GM19025 (cell line): ENCODE results near the gene ADGRG6.
"Not testable (repeated sequence)": the region's sequence is repeated elsewhere in the genome, so short reads cannot be mapped to it uniquely, and the experiment has no call there.

ENCODE experiments used
- ATAC-seq: cut with Tn5 transposase; IDR thresholded peaks from one replicate; pipeline ENCODE4 v1.9.1; 2021; ENCODE audit warnings: mild to moderate bottlenecking, low read depth, moderate library complexity; ENCODE audit not compliant: unreplicated experiment

The ADGRG6 gene

DNA sequence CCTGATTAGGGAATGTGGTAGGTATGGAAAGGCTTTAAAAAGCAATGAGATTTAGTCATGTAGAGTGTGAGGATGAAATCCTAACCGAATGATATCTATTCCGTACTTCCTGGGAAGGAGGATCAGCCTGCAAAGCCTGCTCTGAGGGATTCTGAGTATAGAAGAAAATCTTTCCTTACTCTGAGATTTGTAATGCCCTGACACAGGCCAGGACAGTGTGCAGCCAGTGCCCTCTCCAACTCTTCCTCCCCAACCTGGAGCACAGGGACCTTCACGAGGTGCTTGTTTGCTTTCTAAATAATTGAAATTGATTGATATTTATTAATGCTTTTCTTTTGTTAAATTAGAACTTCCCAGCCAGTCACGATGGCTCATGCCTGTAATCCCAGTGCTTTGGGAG lies 131.6 kb downstream of the ADGRG6 start:
- no peak for ATAC-seq

DNA sequence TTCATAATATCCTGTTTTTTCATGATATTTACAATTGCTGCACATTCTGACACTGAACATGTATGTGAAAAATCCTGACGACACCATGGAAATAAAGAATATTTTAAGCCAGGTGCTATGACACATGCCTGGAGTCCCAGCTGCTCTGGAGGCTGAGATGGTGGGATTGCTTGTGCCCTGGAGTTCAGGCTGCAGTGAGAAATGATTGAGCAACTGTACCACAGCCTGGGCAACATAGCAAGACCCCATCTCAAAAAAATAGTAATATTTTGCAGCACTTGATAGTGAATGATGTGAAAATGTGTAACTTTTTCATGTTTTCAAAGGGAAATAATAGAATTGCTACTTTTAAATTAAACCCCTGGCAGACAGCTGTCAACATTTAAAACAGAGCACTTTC lies 137.1 kb downstream of the ADGRG6 start:
- ATAC-seq, result no peak

DNA sequence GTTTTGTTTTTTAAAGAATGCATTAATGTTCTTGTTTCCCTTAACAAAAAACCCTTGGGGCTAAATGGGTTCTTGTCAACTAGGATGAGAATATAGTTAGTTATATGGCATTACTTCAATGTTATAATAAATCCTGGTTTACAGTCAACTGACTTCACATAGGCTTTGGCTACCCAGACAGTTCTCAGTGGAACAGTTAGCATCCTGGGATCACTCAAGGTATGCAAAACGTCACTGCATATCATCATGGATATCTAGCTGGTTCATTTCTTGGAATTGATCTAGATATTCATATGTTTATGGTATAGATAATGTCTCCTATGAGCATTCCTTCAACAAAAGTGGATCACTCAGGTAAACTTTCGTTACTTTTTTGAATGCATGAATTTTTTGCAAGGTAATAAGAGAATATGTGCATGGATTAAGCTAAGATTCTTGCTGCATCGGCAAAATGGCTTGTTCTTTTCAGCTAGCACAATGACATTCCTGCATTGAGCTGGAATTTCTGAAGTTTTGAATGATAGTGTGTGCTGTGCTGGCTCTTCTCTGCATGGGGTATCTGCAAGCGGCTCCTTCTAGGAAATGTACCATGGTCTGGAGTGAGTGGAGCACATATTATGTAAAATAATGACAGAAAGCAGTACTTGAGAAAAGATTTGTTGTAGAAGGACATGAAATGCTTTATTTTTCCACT lies 138.9 kb downstream of the ADGRG6 start:
- ATAC-seq, result no peak

DNA sequence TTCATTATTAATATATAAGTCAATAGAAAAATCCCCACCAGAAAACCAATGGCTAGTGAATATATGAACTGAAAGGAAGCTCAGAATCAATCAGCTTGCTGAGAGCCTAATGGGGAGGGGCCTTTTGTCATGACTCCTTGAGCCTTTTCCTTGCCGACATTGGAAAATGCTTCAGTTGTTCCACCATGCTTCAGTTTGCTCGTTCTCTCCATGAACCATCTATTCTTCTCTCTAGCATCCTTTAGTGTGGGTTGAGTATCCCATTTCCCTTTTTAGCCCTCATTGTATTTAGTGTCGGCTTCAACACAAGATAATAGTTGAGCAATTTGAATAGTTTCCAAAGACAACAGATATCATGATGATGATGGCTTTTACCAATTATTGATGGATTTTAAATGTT lies 139.9 kb downstream of the ADGRG6 start:
- ATAC-seq, result no peak

DNA sequence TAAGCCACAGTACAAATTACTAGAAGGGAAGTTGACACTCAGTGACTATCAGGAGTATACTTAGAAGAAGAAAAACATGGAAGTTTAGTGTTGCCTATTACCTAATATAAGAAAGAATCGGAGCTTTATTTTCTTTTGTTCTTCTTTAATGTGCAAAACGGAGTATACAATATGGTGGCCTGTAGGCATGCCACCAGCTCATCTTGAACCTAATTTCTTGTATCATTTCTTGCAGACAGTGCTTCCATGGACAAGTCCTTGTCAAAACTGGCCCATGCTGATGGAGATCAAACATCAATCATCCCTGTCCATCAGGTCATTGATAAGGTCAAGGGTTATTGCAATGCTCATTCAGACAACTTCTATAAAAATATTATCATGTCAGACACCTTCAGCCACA lies 141.3 kb downstream of the ADGRG6 start:
- no peak for ATAC-seq

DNA sequence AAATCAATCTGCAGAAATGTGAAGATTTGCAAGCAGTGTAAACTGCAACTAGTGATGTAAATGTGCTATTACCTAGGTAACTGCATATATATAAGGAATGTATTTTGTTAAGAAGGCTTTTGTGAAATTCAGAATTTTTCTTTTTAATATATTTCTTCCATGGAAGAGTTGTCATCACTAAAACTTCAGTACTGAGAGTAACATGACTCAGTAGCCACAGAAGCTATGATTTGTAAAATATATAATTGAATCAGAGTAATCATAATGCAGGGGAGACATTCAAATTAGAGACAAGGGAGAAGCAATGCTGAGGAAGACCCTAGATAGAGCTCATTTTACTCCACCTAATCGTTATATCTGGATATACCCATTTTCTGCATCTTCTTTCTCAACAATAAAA lies 141.7 kb downstream of the ADGRG6 start:
- no peak for ATAC-seq

DNA sequence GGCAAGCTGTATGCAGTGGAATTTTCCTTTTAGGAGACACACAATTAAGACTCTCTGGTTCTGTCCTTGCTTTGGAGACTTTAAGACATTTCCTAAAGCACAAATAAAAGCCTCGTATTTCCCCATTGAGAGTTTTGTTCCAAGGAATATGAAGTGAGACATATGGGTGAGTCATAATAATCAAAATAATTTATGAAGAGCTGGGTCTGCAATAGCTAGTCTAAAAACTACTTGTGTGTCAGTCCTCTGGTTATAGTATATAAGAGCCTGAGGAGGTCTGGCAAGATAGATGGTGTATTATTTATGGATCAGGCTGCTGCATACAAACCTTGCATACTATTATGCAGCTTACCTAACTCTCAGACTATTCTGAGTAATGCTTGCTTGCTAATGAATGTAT lies 142.6 kb downstream of the ADGRG6 start:
- no peak for ATAC-seq

DNA sequence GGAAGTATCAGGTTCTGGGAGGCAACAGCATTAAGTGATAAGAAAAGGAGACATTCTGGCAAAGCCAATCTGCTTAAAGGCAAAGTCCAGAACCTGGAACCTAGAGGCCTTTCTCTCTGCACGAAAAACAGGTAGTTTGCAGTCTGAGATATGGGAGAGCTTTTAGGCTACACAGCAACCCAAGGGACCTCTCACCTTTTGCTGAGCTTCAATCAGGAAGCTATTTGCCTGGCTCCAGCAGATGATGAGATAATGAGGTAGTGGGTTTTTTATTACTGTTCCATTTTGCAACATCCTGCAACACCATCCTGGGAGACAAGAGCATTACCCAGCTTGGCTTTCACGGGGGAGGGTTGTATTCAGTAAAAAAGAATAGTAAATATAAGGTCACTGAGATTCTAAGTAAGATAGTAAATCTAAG lies 143.1 kb downstream of the ADGRG6 start:
- ATAC-seq, result no peak

DNA sequence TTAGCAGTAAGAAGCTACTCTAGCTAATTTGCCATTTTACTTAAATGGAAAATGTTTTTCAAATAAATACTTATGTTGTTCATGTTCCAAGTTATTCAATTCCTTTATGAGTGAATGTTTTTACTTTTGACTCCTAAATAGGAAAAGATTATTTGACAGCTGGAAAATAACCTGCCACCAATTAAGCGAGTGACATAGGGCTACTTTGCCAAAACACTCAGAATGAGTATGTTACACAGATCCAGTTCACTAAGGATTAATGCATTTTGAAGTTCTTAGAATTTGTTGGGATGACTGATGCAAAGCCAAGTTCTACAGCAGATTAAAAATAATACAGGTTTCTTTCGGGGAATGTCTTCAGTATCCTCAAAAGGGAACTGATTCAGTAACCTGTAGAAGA lies 144.4 kb downstream of the ADGRG6 start:
- no peak for ATAC-seq

DNA sequence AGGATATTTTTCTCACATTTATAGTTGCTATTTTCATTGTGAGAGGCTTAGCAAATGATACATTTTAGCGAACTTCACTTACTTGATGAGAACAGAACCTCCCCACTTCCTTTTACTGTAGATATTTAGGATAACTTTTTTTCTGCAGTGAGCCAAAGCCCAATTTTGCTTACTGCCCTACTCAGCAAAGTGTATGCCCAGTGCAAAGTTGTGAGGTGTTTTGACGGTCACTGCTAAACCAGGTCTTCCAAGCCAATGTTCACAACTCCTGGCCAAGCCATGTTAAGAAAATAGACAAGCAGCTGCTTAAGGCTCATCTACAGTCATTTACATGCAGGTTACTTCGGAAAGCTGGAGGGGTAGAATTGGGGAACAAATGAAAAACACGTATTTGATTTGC lies 144.8 kb downstream of the ADGRG6 start:
- no peak for ATAC-seq

DNA sequence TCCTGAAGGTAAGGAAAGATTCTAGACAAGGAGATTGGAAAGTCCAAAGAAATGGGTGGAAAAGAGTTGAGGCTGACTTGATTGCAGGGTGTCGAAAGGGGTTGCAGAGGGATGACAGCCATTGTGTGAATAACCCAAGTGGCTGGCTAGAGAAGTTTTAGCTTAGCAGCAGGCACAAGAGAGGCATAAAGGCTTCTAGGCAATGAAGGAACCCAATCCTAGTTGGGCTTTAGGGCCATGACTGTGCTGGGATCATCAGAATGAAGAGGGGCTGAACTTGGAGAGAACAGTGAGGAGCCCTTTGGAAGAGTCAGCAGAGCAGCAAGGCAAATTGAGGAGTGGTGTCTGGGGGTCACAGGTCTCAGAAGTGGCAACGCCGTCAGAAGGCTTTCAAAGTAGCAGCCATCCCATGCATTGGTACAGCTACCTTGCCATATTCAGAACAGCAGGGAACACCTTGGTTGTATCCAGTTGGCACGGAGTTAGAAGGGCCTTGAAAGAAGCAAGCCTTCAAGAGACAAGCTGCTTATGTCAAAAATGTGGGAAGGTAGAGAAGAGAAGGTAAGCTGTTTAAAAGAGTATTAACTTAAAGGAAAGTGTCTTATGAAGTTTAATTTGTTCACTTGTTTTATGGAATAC lies 146.4 kb downstream of the ADGRG6 start:
- no peak for ATAC-seq

DNA sequence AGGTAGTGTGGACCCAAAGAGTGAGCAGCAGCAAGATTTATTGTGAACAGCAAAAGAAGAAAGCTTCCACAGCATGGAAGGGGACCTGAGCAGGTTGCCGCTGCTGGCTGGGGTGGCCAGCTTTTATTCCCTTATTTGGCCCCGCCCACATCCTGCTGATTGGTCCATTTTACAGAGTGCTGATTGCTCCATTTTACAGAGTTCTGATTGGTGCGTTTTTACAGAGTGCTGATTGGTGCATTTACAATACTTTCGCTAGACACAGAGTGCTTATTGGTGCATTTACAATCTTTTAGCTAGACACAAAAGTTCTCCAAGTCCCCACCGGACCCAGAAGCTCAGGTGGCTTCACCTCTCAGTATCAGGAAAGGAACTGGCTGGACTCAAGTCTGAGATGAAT lies 149.0 kb downstream of the ADGRG6 start:
- ATAC-seq, result not testable (repeated sequence)

DNA sequence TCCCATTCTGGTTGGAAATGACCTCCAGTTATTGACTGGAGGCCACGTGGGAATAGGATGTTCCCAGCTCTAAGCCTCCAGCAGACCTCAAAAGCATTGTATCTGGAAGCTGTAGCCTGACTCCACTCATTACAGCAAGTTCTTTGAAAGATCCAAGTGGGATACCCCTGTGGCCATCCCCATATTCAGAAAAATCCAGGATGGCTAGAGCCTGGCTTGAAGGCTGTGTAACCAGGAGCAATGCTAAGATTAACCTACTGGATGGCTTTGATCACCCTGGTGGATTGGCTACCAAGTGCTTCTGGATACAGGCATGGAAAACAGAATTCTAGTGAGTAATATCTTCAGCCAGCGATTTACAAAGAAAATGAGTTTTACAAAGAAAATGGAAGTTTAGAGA lies 151.2 kb downstream of the ADGRG6 start:
- no peak for ATAC-seq

DNA sequence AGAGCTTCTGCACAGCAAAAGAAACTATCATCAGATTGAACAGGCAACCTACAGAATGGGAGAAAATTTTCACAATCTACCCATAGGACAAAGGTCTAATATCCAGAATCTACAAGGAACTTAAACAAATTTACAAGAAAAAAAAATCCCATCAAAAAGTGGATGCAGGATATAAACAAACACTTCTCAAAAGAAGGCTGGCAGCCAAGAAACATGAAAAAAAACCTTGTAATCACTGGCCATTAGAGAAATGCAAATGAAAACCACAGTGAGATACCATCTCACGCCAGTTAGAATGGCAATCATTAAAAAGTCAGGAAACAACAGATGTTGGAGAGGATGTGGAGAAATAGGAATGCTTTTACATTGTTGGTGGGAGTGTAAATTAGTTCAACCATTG lies 152.4 kb downstream of the ADGRG6 start:
- not testable (repeated sequence) for ATAC-seq

DNA sequence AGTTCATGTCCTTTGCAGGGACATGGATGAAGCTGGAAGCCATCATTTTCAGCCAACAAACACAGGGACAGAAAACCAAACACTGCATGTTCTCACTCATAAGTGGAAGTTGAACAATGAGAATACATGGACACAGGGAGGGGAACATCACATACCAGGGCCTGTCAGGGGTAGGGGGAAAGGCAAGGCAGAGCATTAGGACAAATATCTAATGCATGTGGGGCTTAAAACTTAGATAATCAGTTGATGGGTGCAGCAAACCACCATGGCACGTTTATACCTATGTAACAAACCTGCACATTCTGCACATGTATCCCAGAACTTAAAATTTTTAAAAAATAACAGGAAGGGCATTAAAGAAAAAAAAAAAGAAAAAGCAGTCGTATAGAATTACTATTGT lies 153.0 kb downstream of the ADGRG6 start:
- ATAC-seq, result not testable (repeated sequence)

DNA sequence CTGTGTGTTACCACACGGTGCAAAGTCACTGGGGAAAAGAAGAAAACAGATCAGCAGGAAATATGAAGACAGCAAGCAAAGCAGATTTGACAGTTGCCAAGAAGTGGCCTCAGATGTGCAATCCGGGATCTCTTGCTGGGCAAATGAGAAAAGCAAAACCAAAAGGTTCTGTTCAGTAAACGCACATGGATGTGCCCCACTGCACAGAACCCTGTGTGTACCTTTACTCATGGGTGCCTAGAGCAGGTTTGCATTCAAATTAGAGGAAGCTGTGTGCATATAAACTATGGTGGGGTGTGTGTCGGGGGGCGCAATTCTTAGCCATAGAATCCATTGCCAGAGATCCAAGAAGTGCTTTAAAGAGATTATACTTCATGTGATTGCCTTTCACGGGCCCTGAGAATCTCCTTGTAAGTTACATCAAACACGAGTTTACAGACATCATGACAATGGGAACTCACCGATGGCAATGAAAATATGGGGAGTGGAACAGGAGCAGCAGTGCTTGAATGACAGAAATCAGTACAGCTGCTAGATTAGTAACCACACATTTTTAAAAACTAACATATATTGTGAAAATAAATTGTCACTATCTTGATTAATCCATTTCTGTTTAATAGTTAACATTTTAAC lies 154.3 kb downstream of the ADGRG6 start:
- no peak for ATAC-seq

DNA sequence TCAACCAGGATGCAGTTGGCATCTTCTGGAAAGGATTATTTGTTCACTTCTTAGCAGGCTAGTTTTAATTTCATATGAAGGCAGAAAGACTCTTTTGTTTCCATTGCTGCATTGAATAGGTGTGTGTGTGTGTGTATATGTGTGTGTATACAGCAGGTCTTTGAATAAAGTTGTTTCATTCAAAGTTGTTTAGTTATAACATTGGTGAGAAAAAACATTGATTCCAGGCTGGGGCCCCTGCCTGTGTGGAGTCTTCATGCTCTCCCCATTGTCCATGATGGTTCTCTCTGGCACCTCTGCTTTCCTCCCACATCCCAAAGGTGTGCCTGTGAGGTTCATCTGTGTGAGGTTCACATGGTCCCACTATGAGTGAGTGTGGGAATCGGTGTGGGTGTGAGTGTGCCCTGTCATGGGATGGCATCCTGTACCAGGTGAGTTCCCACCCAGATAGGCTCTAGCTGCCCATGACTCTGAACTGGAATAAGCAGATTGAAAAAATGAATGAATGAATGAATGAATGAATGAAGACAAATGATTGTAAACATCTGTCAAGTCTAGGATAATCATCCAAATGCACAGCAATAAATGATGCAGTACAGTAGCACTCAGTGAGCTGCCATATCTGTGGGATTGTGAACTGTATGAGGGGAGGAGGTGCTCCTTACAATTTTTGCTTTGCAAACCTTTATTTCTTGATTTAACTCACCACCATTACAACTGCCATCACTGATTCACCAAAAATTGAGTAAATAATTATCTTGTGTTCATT lies 156.0 kb downstream of the ADGRG6 start:
- no peak for ATAC-seq

DNA sequence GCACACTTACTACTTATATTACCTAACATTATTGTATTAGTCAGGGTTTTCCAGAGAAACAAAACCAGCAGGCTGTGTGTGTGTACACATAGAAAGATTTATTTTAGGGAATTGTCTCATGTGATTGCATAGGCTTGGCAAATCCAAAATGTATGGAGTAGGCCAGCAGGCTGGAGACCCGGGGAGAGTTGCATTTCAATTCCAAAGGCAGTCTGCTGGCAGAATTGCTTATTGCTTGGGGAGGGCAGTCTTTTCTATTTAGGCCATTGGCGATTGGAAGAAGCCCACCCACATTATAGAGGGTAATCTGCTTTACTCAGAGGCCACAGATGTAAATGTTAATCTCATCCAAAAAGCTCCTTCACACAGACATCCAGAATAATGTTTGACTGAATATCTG lies 157.0 kb downstream of the ADGRG6 start:
- no peak for ATAC-seq

DNA sequence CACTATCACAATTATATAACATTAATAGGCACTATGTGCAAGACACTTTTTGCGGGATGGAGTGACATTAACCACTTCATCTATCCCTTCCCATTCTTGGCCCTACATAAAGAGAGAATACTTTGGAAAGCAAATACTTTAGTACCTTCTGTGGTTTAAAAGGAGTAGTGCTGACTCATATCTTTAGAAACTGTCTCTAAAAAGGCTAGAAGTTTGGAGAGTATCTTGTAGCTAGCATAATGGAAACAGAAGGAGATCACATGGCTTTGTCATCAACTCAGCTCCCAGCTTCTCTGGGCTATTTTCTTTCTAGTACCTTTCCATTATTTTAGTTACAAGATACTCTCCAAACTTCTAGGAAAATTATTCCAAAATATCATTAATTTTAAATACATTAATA lies 157.5 kb downstream of the ADGRG6 start:
- no peak for ATAC-seq

DNA sequence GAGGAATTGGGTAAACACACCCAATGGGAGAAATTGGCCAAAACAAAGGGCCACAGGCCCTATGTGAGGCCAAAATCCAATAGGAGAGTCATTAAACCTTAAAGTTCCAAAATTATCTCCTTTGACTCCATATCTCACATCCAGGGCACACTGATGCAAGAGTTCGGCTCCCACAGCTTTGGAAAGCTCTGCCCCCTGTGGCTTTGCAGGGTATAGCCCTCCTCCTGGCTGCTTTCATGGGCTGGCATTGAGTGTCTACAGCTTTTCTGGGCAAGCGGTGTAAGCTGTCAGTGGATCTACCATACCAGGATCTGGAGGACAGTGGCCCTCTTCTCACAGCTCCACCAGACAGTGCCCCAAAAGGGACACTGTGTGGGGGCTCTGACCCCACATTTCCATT lies 160.5 kb downstream of the ADGRG6 start:
- no peak for ATAC-seq

DNA sequence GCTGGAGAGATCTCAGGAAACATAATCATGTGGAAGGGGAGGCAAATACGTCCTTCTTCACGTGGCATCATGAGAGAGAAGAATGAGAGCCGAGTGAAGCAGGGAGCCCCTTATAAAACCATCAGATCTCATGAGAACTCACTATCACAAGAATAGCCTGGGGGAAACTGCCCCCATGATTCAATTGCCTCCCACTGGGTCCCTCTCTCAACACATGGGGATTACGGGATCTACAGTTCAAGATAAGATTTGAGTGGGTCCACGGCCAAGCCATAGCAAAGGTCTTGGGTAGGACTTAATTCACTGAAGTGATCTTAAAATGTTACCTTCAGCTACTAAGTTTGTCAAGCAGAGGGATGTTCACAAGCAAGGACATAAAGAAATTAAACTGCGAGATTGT lies 162.2 kb downstream of the ADGRG6 start:
- no peak for ATAC-seq
